HL-60 (cell line): ENCODE measurements around the gene PPP6R2.

Experiments
- DNase-seq, 2 experiments: peaks; one replicate each; pipeline ENCODE4 v3.0.0-alpha.2; 2010 to 2020; ENCODE audit warnings: low read depth in 1 of 2, low spot score in 1 of 2
- H3K27ac ChIP-seq: fragments of 250-450 bp; sonication (Bioruptor Pico); replicated peaks from 2 replicates; pipeline ENCODE4 v1.5.1; 2020; ENCODE audit warnings: mild to moderate bottlenecking, moderate library complexity
- H3K27me3 ChIP-seq: fragments of 250-450 bp; sonication (Bioruptor Pico); 2 replicates; pipeline ENCODE4 v1.5.1; 2021; ENCODE audit warnings: mild to moderate bottlenecking, moderate library complexity; ENCODE audit not compliant: insufficient read depth, poor library complexity, severe bottlenecking
- H3K4me3 ChIP-seq: replicated peaks from 2 replicates; pipeline ENCODE4 v1.5.1; 2011; ENCODE audit warnings: mild to moderate bottlenecking, control low read depth, low read length; ENCODE audit not compliant: insufficient read depth
- CTCF ChIP-seq: IDR thresholded peaks from one replicate; pipeline ENCODE4 v1.5.1; 2011; ENCODE audit warnings: low read length, control low read depth, inconsistent platforms; ENCODE audit not compliant: insufficient read depth
- GABPA ChIP-seq: IDR thresholded peaks from 2 replicates; pipeline ENCODE4 v1.6.1; 2012; ENCODE audit warnings: low read depth
- POLR2AphosphoS5 ChIP-seq: IDR thresholded peaks from 2 replicates; pipeline ENCODE4 v1.6.1; 2012; ENCODE audit warnings: low read depth
- REST ChIP-seq: IDR thresholded peaks from 2 replicates; pipeline ENCODE4 v1.6.1; 2012; ENCODE audit warnings: low read depth; ENCODE audit not compliant: insufficient replicate concordance
- SPI1 ChIP-seq: IDR thresholded peaks from 2 replicates; pipeline ENCODE4 v1.6.1; 2012; ENCODE audit warnings: low read depth, mild to moderate bottlenecking, borderline replicate concordance

PPP6R2 gene

GRCh38 chr22:50337262-50338041 is 5.7 kb upstream of the PPP6R2 start:
- no peaks in the 10 kb centered on the region for H3K27me3 ChIP-seq
- TF ChIP-seq REST = no peak
- TF ChIP-seq POLR2AphosphoS5 = no peak
- no peak for TF ChIP-seq SPI1
- no peak for TF ChIP-seq GABPA
- no peak for TF ChIP-seq CTCF
- no peak overlapping the region for H3K4me3 ChIP-seq
- DNase-seq = no peak
- H3K27ac ChIP-seq = no peak overlapping the region

GRCh38 chr22:50338042-50338573 is 5.0 kb upstream of the PPP6R2 start:
- TF ChIP-seq GABPA (no peak), REST (no peak), SPI1 (no peak)
- Histone ChIP-seq H3K4me3 (no peak overlapping the region), H3K27ac (no peak overlapping the region), H3K27me3 (no peaks in the 10 kb centered on the region)
- no peak for DNase-seq

GRCh38 chr22:50338860-50339462 is 4.2 kb upstream of the PPP6R2 start:
- no peak overlapping the region for H3K4me3 ChIP-seq
- no peak for TF ChIP-seq REST
- TF ChIP-seq SPI1 = no peak
- no peak for TF ChIP-seq POLR2AphosphoS5
- TF ChIP-seq CTCF = no peak
- no peaks in the 10 kb centered on the region for H3K27me3 ChIP-seq
- H3K27ac ChIP-seq = no peak overlapping the region
- no peak for DNase-seq
